Cardiac fibroblast (primary cell): ENCODE results near the gene PMEPA1.

Experiments used
- DNase-seq, 2 donors: peaks; one replicate each; pipeline versions ENCODE4 v3.0.0 to v3.0.0-alpha.2; 2010; ENCODE audit warnings: low read depth in 2 of 2
- H3K4me3 ChIP-seq, 2 donors: replicated peaks in 1 of 2; 1 replicate in 1 of 2; 2 replicates in 1 of 2; pipeline ENCODE4 v1.5.1; 2011; ENCODE audit warnings: low read depth in 2 of 2, low read length in 2 of 2, mild to moderate bottlenecking in 2 of 2, moderate library complexity in 1 of 2
- CTCF ChIP-seq: IDR thresholded peaks from one replicate; pipeline ENCODE4 v1.5.1; 2011; ENCODE audit warnings: low read depth, mild to moderate bottlenecking, low read length, inconsistent platforms

The PMEPA1 gene

GRCh38 chr20:57728762-57729161 is 18.9 kb upstream of the PMEPA1 start:
- DNase-seq: no peak
- no peak for TF ChIP-seq CTCF

GRCh38 chr20:57727863-57728262 is 18.0 kb upstream of the PMEPA1 start:
- H3K4me3 ChIP-seq: no peak overlapping the region
- no peak for DNase-seq
- TF ChIP-seq CTCF: no peak

More at GRCh38 chr20:57728762-57729161, 18.9 kb upstream of the PMEPA1 start:
- H3K4me3 ChIP-seq: no peak overlapping the region

- DNase-seq: no peak
- no peak for TF ChIP-seq CTCF
- H3K4me3 ChIP-seq: no peak overlapping the region
These were observed 15.8 kb upstream of the PMEPA1 start for GRCh38 chr20:57725636-57726035.

- H3K4me3 ChIP-seq: no peak overlapping the region
- no peak for TF ChIP-seq CTCF
- DNase-seq: no peak
These were observed 15.0 kb upstream of the PMEPA1 start for GRCh38 chr20:57724610-57725405.

GRCh38 chr20:57723816-57724215 is 14.0 kb upstream of the PMEPA1 start:
- DNase-seq: no peak
- TF ChIP-seq CTCF: no peak
- no peak overlapping the region for H3K4me3 ChIP-seq

GRCh38 chr20:57719951-57720350 is 10.1 kb upstream of the PMEPA1 start:
- TF ChIP-seq CTCF: no peak
- no peak overlapping the region for H3K4me3 ChIP-seq
- DNase-seq: no peak
